Measurements from ENCODE around the gene IL17B. TPM values are rescaled to one million over a fixed set of nuclear protein-coding genes. Genes with fewer than 3 reads are reported as not detected.

Gene IL17B
- total RNA-seq, 1 donor from 2014 or later, result not detected

GRCh38 chr5:149363358-149363757 is 15.7 kb downstream of the IL17B start:
- DNase-seq (ENCODE audit: extremely low read depth, low read depth, low spot score), result no peak

GRCh38 chr5:149362541-149362940 is 16.6 kb downstream of the IL17B start:
- DNase-seq (ENCODE audit: extremely low read depth, low read depth, low spot score), result no peak

GRCh38 chr5:149360272-149360671 is 18.8 kb downstream of the IL17B start:
- no peak for DNase-seq (ENCODE audit: extremely low read depth, low read depth, low spot score)

- no peak for DNase-seq (ENCODE audit: extremely low read depth, low read depth, low spot score)
Measured at GRCh38 chr5:149358868-149359495, 20.1 kb downstream of the IL17B start.

- DNase-seq (ENCODE audit: extremely low read depth, low read depth, low spot score), result no peak
Measured at GRCh38 chr5:149358294-149358651, 20.8 kb downstream of the IL17B start.

GRCh38 chr5:149357370-149358293 is 21.5 kb downstream of the IL17B start, which contains the start of gene PCYOX1L:
PCYOX1L (plus strand) TSS chr5:149358046; CDS start chr5:149358069, 23 bp downstream.
- DNase-seq (ENCODE audit: extremely low read depth, low read depth, low spot score), result no peak

GRCh38 chr5:149356391-149356790 is 22.7 kb downstream of the IL17B start:
- DNase-seq (ENCODE audit: extremely low read depth, low read depth, low spot score), result no peak

GRCh38 chr5:149355688-149356087 is 23.4 kb downstream of the IL17B start:
- DNase-seq (ENCODE audit: extremely low read depth, low read depth, low spot score), result no peak

GRCh38 chr5:149353911-149354310 is 25.2 kb downstream of the IL17B start:
- DNase-seq (ENCODE audit: extremely low read depth, low read depth, low spot score), result no peak

GRCh38 chr5:149352169-149352568 is 26.9 kb downstream of the IL17B start:
- no peak for DNase-seq (ENCODE audit: extremely low read depth, low read depth, low spot score)

GRCh38 chr5:149349382-149349781 is 29.7 kb downstream of the IL17B start:
- no peak for DNase-seq (ENCODE audit: extremely low read depth, low read depth, low spot score)

GRCh38 chr5:149348518-149348917 is 30.6 kb downstream of the IL17B start:
- DNase-seq (ENCODE audit: extremely low read depth, low read depth, low spot score), result no peak

- DNase-seq (ENCODE audit: extremely low read depth, low read depth, low spot score), result no peak
Measured at GRCh38 chr5:149345892-149346222, 33.2 kb downstream of the IL17B start.

- DNase-seq (ENCODE audit: extremely low read depth, low read depth, low spot score), result no peak
Measured at GRCh38 chr5:149345147-149345891, 33.8 kb downstream of the IL17B start, which contains the start of gene GRPEL2. GRPEL2 (plus strand) TSS chr5:149345499; CDS start chr5:149345540, 41 bp downstream.

GRCh38 chr5:149344151-149344550 is 34.9 kb downstream of the IL17B start:
- DNase-seq (ENCODE audit: extremely low read depth, low read depth, low spot score), result no peak

GRCh38 chr5:149341876-149342275 is 37.2 kb downstream of the IL17B start:
- DNase-seq (ENCODE audit: extremely low read depth, low read depth, low spot score), result no peak

GRCh38 chr5:149340920-149341319 is 38.2 kb downstream of the IL17B start:
- no peak for DNase-seq (ENCODE audit: extremely low read depth, low read depth, low spot score)

GRCh38 chr5:149338364-149338763 is 40.7 kb downstream of the IL17B start:
- DNase-seq (ENCODE audit: extremely low read depth, low read depth, low spot score), result no peak

GRCh38 chr5:149337736-149338135 is 41.4 kb downstream of the IL17B start:
- no peak for DNase-seq (ENCODE audit: extremely low read depth, low read depth, low spot score)

- no peak for DNase-seq (ENCODE audit: extremely low read depth, low read depth, low spot score)
Measured at GRCh38 chr5:149333711-149334443, 45.2 kb downstream of the IL17B start.

- no peak for DNase-seq (ENCODE audit: extremely low read depth, low read depth, low spot score)
Measured at GRCh38 chr5:149328177-149328576, 50.9 kb downstream of the IL17B start.
